ENCODE measurements around the gene RAB11FIP3. TPM values are rescaled to one million over a fixed set of nuclear protein-coding genes. Genes with fewer than 3 reads are reported as not detected.
A peak's percentile ranks its signal among the peaks of the same experiment; 100 is the strongest.

Gene RAB11FIP3
- total RNA-seq, 4 donors from 2014 or later = 27.0 to 50.1 (median 34.8) TPM

GRCh38 chr16:425740-426114 is 278 bp downstream of the RAB11FIP3 start:
- Histone ChIP-seq H3K27me3 (no peaks in the 10 kb centered on the region), H3K27ac (peak overlapping the region; percentile 93 to 100 (median 99)), H3K4me3 (peak overlapping the region; percentile 62 to 76 (median 70)), H3K36me3 (no peaks in the 10 kb centered on the region), H3K4me1 (peaks cover 49 to 53% of the 10 kb centered on the region in 2 donors), H3K9me3 (no peaks in the 10 kb centered on the region)
- no peak for TF ChIP-seq POLR2A (IDR thresholded peaks at IDR 0.05)
- TF ChIP-seq, protein P1, sequence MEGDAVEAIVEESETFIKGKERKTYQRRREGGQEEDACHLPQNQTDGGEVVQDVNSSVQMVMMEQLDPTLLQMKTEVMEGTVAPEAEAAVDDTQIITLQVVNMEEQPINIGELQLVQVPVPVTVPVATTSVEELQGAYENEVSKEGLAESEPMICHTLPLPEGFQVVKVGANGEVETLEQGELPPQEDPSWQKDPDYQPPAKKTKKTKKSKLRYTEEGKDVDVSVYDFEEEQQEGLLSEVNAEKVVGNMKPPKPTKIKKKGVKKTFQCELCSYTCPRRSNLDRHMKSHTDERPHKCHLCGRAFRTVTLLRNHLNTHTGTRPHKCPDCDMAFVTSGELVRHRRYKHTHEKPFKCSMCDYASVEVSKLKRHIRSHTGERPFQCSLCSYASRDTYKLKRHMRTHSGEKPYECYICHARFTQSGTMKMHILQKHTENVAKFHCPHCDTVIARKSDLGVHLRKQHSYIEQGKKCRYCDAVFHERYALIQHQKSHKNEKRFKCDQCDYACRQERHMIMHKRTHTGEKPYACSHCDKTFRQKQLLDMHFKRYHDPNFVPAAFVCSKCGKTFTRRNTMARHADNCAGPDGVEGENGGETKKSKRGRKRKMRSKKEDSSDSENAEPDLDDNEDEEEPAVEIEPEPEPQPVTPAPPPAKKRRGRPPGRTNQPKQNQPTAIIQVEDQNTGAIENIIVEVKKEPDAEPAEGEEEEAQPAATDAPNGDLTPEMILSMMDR (IDR thresholded peaks at IDR 0.05 in 4 of 5, conservative IDR thresholded peaks at IDR 0.05 in 1 of 5) = no peak
- in situ Hi-C loops (cut with MboI; ENCODE audit: low sequenced_read_pairs in 4 of 4) (no loop called here), intact Hi-C loops (cut with DNase I; ENCODE audit: low total_unique reads) (loop anchor here (1.0 to 2.0 kb wide), 3 partner anchors 101 to 164 kb away; partner anchors contain the start of gene CAPN15)
- peak; percentile 5 for ATAC-seq
- DNase-seq = no peak

DNA sequence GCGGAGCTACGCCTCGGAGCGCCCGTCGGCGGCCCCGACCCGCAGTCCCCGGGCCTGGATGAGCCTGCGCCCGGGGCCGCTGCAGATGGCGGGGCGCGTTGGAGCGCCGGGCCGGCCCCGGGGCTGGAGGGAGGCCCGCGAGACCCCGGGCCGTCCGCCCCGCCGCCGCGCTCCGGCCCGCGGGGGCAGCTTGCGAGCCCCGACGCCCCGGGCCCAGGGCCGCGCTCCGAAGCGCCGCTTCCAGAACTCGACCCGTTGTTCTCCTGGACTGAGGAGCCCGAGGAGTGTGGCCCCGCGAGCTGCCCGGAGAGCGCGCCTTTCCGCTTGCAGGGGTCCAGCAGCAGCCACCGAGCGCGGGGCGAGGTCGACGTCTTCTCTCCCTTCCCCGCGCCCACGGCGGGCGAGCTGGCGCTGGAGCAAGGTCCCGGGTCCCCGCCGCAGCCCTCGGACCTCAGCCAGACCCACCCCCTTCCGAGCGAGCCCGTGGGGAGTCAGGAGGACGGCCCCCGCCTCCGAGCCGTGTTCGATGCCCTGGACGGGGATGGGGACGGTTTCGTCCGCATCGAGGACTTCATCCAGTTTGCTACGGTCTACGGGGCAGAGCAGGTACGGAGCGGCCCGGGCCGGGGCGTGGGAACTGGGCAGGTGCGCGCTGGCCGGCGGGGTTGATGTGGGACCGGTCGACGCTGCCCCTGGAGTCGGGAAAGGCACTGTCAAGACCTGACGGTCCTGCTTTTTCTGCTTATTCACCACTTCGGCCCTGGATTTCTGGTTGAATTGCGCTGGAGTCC is 861 bp downstream of the RAB11FIP3 start:
- Histone ChIP-seq H3K4me3 (peak overlapping the region; percentile 69 to 76 (median 70)), H3K27me3 (no peaks in the 10 kb centered on the region), H3K27ac (peak overlapping the region; percentile 79 to 100 (median 89)), H3K36me3 (no peaks in the 10 kb centered on the region), H3K9me3 (no peaks in the 10 kb centered on the region), H3K4me1 (peaks cover 49 to 53% of the 10 kb centered on the region in 2 donors)
- in situ Hi-C loops (cut with MboI; ENCODE audit: low sequenced_read_pairs in 4 of 4) = no loop called here
- intact Hi-C loops (cut with DNase I; ENCODE audit: low total_unique reads) = no loop called here
- DNase-seq (no peak), ATAC-seq (no peak)
- TF ChIP-seq, protein P1 (IDR thresholded peaks at IDR 0.05 in 4 of 5, conservative IDR thresholded peaks at IDR 0.05 in 1 of 5) = no peak
- no peak for TF ChIP-seq POLR2A (IDR thresholded peaks at IDR 0.05)

- peak overlapping the region; percentile 79 to 100 (median 89) for H3K27ac ChIP-seq
- no peak for ATAC-seq
- H3K36me3 ChIP-seq = no peaks in the 10 kb centered on the region
- in situ Hi-C loops (cut with MboI; ENCODE audit: low sequenced_read_pairs in 4 of 4) = no loop called here
- DNase-seq = peak in 1 of 2 donors; percentile 43
- intact Hi-C loops (cut with DNase I; ENCODE audit: low total_unique reads) = no loop called here
- peak overlapping the region; percentile 69 to 76 (median 70) for H3K4me3 ChIP-seq
- no peaks in the 10 kb centered on the region for H3K27me3 ChIP-seq
- peaks cover 49 to 53% of the 10 kb centered on the region in 2 donors for H3K4me1 ChIP-seq
- TF ChIP-seq, protein P1 (IDR thresholded peaks at IDR 0.05 in 4 of 5, conservative IDR thresholded peaks at IDR 0.05 in 1 of 5) = no peak
- TF ChIP-seq POLR2A (IDR thresholded peaks at IDR 0.05) = no peak
- no peaks in the 10 kb centered on the region for H3K9me3 ChIP-seq
These were observed 1.4 kb downstream of the RAB11FIP3 start for GRCh38 chr16:426906-427249.

DNA sequence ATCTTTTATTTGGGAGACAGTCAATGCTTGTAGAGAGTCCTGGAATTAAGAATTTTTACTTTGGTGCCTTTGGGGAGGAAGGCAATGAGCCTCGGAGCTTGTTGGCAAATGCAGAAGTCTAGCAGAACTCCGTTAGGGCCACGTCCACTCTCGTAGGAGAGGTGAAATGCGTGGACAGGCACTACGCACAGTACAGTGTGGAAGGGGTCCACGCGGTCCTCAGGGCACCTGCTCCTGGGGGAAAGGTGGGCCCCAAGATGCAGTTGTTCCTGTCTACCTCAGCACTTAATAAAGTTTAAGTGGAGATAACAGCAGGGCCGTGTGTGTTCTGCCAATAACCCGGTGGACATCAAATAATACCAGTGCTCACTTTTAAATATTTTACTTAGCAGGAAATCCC is 1.8 kb downstream of the RAB11FIP3 start:
- Histone ChIP-seq H3K27ac (peak overlapping the region; percentile 79 to 100 (median 89)), H3K4me3 (peak overlapping the region; percentile 69 to 76 (median 70)), H3K27me3 (no peaks in the 10 kb centered on the region), H3K9me3 (no peaks in the 10 kb centered on the region), H3K36me3 (no peaks in the 10 kb centered on the region), H3K4me1 (peaks cover 49 to 53% of the 10 kb centered on the region in 2 donors)
- no peak for DNase-seq
- TF ChIP-seq POLR2A (IDR thresholded peaks at IDR 0.05) = no peak
- TF ChIP-seq, protein P1 (IDR thresholded peaks at IDR 0.05 in 4 of 5, conservative IDR thresholded peaks at IDR 0.05 in 1 of 5) = no peak
- in situ Hi-C loops (cut with MboI; ENCODE audit: low sequenced_read_pairs in 4 of 4) (no loop called here), intact Hi-C loops (cut with DNase I; ENCODE audit: low total_unique reads) (no loop called here)
- ATAC-seq = no peak

Measured in gastrocnemius medialis (tissue), 4 donors.